ENCODE results near the gene HTRA1. TPM values are rescaled to one million over a fixed set of nuclear protein-coding genes. Genes with fewer than 3 reads are reported as not detected.

Gene HTRA1
- total RNA-seq, 1 donor from 2014 or later, result 62.6 TPM

DNA sequence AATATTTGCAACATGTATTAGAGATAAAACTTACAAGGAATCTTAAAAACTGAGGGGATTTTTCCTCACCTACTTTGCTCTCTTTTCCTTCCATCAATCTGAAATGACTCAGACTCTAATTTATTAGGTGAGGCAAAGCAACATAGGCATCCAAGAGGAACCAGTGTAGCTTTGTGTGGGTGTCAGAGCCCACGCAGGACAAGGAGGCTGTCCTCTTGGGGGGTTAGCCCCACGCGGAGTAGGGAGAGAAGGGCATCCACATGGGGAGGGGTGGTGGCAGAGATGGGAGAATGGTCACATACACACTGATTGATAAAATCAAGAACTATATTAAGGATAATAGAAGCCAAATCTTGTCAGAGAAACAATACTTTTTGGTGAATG, 40.7 kb upstream of the HTRA1 start:
- Histone ChIP-seq H3K27me3 (ENCODE audit: low read depth) (no peaks in the 10 kb centered on the region), H3K4me1 (peaks cover 62% of the 10 kb centered on the region), H3K4me3 (no peak overlapping the region), H3K9me3 (replicated peaks) (no peaks in the 10 kb centered on the region), H3K27ac (replicated peaks) (peak overlapping the region; percentile 23), H3K36me3 (peaks cover 56% of the 10 kb centered on the region)
- intact Hi-C loops (cut with micrococcal nuclease), result no loop called here
- TF ChIP-seq, protein P1, sequence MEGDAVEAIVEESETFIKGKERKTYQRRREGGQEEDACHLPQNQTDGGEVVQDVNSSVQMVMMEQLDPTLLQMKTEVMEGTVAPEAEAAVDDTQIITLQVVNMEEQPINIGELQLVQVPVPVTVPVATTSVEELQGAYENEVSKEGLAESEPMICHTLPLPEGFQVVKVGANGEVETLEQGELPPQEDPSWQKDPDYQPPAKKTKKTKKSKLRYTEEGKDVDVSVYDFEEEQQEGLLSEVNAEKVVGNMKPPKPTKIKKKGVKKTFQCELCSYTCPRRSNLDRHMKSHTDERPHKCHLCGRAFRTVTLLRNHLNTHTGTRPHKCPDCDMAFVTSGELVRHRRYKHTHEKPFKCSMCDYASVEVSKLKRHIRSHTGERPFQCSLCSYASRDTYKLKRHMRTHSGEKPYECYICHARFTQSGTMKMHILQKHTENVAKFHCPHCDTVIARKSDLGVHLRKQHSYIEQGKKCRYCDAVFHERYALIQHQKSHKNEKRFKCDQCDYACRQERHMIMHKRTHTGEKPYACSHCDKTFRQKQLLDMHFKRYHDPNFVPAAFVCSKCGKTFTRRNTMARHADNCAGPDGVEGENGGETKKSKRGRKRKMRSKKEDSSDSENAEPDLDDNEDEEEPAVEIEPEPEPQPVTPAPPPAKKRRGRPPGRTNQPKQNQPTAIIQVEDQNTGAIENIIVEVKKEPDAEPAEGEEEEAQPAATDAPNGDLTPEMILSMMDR (IDR thresholded peaks at IDR 0.05; ENCODE audit: borderline replicate concordance), result no peak
- DNase-seq, result no peak

DNA sequence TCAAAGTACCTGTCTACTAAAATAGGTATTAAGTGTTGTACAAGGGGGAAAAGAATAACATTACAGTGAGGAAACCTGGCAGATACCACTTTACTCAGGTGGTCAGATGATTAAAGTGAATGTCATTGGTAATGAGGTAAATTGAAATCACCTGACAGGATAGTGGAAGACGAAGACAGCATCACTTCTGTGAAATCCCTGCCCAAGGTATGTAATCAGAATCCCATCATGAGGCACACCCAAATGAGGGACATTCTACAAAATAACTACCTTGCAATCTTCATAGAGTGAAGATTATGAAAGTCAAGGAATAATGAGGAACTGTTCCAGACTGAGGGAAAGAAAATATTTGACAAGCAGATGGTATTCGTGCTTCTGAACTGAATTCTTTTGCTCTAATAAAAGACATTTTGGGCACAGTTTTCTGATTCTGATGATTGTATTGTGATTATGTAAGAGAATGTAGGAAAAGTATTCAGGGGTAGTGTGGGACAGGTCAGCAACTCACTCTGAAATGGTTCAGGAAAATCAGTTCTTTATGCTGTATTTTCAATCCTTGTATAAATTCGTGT, 40.2 kb upstream of the HTRA1 start:
- no peak for DNase-seq
- Histone ChIP-seq H3K4me3 (no peak overlapping the region), H3K27me3 (ENCODE audit: low read depth) (no peaks in the 10 kb centered on the region), H3K27ac (replicated peaks) (peak overlapping the region; percentile 21), H3K9me3 (replicated peaks) (no peaks in the 10 kb centered on the region), H3K36me3 (peaks cover 54% of the 10 kb centered on the region), H3K4me1 (peaks cover 61% of the 10 kb centered on the region)
- intact Hi-C loops (cut with micrococcal nuclease), result no loop called here
- TF ChIP-seq, protein P1 (IDR thresholded peaks at IDR 0.05; ENCODE audit: borderline replicate concordance), result no peak

DNA sequence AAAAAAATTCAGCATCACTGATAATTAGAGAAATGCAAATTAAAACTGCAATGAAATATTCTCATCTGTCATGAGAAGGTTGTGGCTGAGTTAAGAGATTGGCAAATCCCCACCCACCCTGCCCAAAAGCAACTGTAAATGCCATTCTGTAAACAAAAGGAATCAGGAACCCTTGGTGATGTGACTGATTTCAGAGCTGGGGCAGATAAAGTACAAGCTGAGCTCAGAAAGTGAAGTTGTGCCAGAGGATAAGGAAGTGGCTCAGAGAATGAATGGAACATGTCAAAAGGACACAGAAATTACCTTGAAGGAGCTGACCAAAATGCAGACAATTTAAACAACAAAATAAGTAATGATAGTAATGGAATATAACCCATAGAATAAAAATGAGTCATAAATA, 39.6 kb upstream of the HTRA1 start:
- no peak overlapping the region for H3K4me3 ChIP-seq
- peaks cover 55% of the 10 kb centered on the region for H3K4me1 ChIP-seq
- no peak for DNase-seq
- intact Hi-C loops (cut with micrococcal nuclease), result no loop called here
- TF ChIP-seq, protein P1 (IDR thresholded peaks at IDR 0.05; ENCODE audit: borderline replicate concordance), result no peak
- peak overlapping the region; percentile 21 for H3K27ac ChIP-seq (replicated peaks)
- H3K9me3 ChIP-seq (replicated peaks), result no peaks in the 10 kb centered on the region
- H3K36me3 ChIP-seq, result peaks cover 53% of the 10 kb centered on the region
- no peaks in the 10 kb centered on the region for H3K27me3 ChIP-seq (ENCODE audit: low read depth)

DNA sequence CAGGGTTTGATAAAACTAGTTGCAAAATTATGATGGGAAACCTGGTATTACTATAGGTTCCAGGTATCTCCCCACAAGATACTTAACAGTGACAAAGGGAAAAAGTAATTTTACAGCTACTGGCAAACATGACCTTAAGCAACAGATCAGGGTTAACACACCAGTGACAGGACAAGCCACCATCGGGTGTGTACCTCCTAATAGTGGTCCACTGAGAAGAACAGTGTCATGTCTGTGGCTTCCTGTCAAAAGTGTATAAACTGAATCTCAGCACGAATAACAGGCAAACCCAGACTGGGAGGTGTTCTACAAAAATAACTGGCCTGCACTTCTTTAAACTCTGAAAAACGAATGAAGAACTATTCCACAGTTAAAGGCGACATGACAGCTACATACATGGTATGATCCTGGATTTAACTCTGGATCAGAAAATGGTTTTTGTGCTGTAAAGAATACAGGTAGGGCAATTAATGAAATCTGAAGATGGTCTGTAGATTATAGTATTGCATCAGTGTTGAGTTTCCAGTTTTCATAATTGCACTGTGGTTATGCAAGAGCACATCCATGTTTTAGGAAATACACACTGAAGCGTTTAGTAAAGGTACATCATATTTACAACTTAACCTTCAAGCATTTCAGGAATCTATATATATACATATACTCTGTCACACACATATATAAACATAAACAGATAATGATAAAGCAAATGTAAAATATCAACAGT, 38.9 kb upstream of the HTRA1 start:
- Histone ChIP-seq H3K4me3 (no peak overlapping the region), H3K27me3 (ENCODE audit: low read depth) (no peaks in the 10 kb centered on the region), H3K27ac (replicated peaks) (peak overlapping the region; percentile 21), H3K4me1 (peaks cover 48% of the 10 kb centered on the region), H3K9me3 (replicated peaks) (no peaks in the 10 kb centered on the region), H3K36me3 (peaks cover 53% of the 10 kb centered on the region)
- intact Hi-C loops (cut with micrococcal nuclease), result no loop called here
- TF ChIP-seq, protein P1 (IDR thresholded peaks at IDR 0.05; ENCODE audit: borderline replicate concordance), result no peak
- no peak for DNase-seq

DNA sequence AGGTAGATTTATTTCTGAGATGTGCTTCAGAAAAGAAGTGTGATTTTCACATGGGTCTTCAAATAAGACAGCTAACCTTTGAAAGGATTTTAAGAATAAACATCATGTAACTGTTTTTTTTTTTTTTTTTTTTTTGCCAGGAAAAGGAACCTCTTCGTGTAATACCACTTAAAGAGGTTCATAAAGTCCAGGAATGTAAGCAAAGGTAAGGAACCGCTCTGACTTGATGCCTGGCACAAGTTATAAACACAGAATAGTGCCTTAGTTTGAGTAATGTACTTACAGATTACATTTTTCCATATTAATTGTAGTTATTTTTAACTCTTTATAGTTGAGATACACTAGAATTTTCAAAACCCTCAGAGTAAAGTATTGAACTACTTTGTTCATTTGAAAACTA, 37.3 kb upstream of the HTRA1 start:
- Histone ChIP-seq H3K9me3 (replicated peaks) (no peaks in the 10 kb centered on the region), H3K27ac (replicated peaks) (no peak overlapping the region), H3K27me3 (ENCODE audit: low read depth) (no peaks in the 10 kb centered on the region), H3K36me3 (peaks cover 47% of the 10 kb centered on the region), H3K4me1 (peaks cover 41% of the 10 kb centered on the region), H3K4me3 (no peak overlapping the region)
- no peak for DNase-seq
- TF ChIP-seq, protein P1 (IDR thresholded peaks at IDR 0.05; ENCODE audit: borderline replicate concordance), result no peak
- intact Hi-C loops (cut with micrococcal nuclease), result no loop called here
